OCI-LY1 (cell line): ENCODE results near the gene FYCO1.

Experiments used
- CTCF ChIP-seq: fragments of 200-600 bp; sonication (generic), shearing (Covaris generic); IDR thresholded peaks from 2 replicates; pipeline ENCODE4 v1.5.1; 2017; ENCODE audit warnings: mild to moderate bottlenecking, antibody characterized with exemption, low read length, moderate library complexity, mixed read lengths
- EZH2 ChIP-seq: fragments of 200-600 bp; sonication (generic), shearing (Covaris generic); IDR thresholded peaks from 2 replicates; pipeline ENCODE4 v1.8.0; 2017; ENCODE audit warnings: borderline replicate concordance, mixed run types, mild to moderate bottlenecking, antibody characterized with exemption, low read length, moderate library complexity, mixed read lengths

GRCh38 chr3:45972534-45973402, 22.9 kb downstream of the FYCO1 start:
- TF ChIP-seq CTCF (no peak), EZH2 (no peak)
